Measurements from ENCODE around the gene C10orf53. TPM values are rescaled to one million over a fixed set of nuclear protein-coding genes. Genes with fewer than 3 reads are reported as not detected.

C10orf53 gene
- total RNA-seq, 4 donors from 2014 or later, result not detected

DNA sequence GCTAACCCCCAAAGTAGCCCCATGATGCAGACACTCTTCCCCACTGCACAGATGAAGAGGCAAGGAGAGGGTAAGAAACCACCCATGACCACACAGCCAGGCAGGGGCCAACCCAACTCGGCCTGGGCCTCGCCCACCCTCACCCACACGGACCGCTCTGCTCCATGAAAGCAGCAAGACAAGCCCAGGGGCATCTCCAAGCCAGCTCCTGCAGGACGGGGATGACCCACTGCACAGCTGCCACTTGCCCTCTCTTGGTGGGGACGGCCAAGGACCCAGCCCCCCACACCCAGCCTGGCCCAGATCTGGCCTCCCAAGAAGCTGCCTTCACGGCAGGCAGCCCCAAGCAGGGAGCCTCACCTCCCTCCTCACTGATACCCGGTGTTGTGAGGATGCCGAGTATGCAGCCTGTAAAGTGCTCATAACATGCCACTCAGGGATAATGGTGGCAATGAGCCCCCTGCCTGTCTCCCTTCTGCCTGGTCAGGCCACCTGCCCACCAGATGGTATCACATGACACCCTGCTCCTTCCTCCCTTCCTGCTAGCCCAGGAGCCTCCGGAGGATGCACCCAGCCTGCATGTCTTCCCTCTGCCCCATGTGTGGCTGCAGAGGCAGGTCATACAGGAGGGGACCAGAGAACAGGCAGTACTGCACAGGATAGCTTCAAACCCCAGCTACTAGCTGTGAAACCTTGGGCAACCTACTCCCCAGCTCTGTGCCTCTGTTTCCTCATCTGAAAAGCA is 59.3 kb downstream of the C10orf53 start:
- Histone ChIP-seq H3K36me3 (no peaks in the 10 kb centered on the region), H3K4me1 (no peaks in the 10 kb centered on the region), H3K4me3 (no peak overlapping the region), H3K27me3 (no peaks in the 10 kb centered on the region), H3K9me3 (no peaks in the 10 kb centered on the region), H3K27ac (no peak overlapping the region)
- TF ChIP-seq, protein P1, sequence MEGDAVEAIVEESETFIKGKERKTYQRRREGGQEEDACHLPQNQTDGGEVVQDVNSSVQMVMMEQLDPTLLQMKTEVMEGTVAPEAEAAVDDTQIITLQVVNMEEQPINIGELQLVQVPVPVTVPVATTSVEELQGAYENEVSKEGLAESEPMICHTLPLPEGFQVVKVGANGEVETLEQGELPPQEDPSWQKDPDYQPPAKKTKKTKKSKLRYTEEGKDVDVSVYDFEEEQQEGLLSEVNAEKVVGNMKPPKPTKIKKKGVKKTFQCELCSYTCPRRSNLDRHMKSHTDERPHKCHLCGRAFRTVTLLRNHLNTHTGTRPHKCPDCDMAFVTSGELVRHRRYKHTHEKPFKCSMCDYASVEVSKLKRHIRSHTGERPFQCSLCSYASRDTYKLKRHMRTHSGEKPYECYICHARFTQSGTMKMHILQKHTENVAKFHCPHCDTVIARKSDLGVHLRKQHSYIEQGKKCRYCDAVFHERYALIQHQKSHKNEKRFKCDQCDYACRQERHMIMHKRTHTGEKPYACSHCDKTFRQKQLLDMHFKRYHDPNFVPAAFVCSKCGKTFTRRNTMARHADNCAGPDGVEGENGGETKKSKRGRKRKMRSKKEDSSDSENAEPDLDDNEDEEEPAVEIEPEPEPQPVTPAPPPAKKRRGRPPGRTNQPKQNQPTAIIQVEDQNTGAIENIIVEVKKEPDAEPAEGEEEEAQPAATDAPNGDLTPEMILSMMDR (IDR thresholded peaks at IDR 0.05), result no peak
- TF ChIP-seq POLR2A (IDR thresholded peaks at IDR 0.05) (no peak), EP300 (IDR thresholded peaks at IDR 0.05) (no peak)
- DNase-seq (ENCODE audit: low spot score in 2 of 2), result no peak
- WGBS, 2 donors, result 66 to 70% methylated on average over 8 of the region's 10 CpGs

DNA sequence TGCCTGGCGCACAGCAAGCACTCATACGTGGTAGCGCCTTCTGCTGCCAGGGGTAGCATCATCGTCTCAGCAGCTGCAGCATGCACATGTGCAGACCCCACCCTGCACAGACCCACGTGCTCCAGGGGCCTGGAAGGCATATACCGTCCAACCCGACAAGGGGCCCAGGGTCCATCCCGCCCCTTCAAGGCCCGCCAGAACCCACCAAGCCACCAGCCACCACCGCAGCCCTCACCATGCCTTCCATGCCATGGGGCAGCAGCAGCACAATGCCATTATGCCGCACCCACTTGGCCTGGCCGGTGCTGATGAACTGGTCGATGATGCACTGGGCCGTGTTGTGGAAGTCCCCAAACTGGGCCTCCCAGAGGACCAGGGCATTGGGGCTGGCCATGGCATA is 60.0 kb downstream of the C10orf53 start:
- DNase-seq (ENCODE audit: low spot score in 2 of 2), result no peak
- 86 to 87% methylated on average over 14 of the region's 14 CpGs for WGBS, 2 donors
- no peaks in the 10 kb centered on the region for H3K9me3 ChIP-seq
- no peak overlapping the region for H3K27ac ChIP-seq
- no peaks in the 10 kb centered on the region for H3K27me3 ChIP-seq
- H3K4me3 ChIP-seq, result no peak overlapping the region
- no peaks in the 10 kb centered on the region for H3K36me3 ChIP-seq
- TF ChIP-seq, protein P1 (IDR thresholded peaks at IDR 0.05), result no peak
- no peak for TF ChIP-seq POLR2A (IDR thresholded peaks at IDR 0.05)
- TF ChIP-seq EP300 (IDR thresholded peaks at IDR 0.05), result no peak
- H3K4me1 ChIP-seq, result no peaks in the 10 kb centered on the region

DNA sequence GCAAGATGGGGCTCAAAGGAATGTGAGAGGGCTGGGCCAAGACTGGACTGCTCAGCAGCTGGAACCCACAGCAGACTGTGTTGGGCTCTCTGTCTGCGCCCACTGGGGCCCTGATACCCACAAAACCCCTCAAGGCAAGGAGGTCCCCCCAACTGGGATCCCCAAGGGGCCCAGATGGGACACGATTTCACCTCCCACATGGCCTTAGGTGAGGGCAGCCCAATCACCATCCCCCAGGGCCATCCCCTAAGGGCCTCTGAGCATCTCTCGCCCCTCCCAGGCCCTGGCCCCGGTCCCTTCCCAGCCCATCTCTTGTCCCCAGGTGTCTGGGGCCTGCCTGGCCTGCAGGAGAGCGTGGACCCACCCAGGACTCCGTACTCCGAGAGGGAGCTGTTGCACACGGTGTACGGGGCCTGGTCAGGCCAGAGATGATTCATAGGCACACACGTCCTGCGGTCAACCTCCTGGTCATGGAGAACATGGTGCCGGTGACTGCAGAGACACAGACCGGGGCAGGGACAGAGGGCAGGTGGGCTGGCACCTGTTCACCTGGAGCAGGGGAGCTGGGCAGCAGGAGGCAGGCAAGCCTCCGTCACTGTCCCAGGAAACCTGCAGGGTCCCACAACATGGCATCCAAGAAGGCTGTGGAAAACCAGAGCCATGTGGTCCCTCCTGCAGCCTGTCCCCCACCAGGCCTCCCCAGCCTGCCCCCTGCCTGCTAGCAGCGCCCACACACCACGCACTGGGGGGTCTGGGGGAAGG is 61.1 kb downstream of the C10orf53 start:
- TF ChIP-seq, protein P1 (IDR thresholded peaks at IDR 0.05), result no peak
- TF ChIP-seq POLR2A (IDR thresholded peaks at IDR 0.05) (no peak), EP300 (IDR thresholded peaks at IDR 0.05) (no peak)
- Histone ChIP-seq H3K36me3 (no peaks in the 10 kb centered on the region), H3K4me3 (no peak overlapping the region), H3K27ac (no peak overlapping the region), H3K4me1 (no peaks in the 10 kb centered on the region), H3K27me3 (no peaks in the 10 kb centered on the region), H3K9me3 (no peaks in the 10 kb centered on the region)
- no peak for DNase-seq (ENCODE audit: low spot score in 2 of 2)
- 76 to 90% methylated on average over 9 of the region's 16 CpGs for WGBS, 2 donors

DNA sequence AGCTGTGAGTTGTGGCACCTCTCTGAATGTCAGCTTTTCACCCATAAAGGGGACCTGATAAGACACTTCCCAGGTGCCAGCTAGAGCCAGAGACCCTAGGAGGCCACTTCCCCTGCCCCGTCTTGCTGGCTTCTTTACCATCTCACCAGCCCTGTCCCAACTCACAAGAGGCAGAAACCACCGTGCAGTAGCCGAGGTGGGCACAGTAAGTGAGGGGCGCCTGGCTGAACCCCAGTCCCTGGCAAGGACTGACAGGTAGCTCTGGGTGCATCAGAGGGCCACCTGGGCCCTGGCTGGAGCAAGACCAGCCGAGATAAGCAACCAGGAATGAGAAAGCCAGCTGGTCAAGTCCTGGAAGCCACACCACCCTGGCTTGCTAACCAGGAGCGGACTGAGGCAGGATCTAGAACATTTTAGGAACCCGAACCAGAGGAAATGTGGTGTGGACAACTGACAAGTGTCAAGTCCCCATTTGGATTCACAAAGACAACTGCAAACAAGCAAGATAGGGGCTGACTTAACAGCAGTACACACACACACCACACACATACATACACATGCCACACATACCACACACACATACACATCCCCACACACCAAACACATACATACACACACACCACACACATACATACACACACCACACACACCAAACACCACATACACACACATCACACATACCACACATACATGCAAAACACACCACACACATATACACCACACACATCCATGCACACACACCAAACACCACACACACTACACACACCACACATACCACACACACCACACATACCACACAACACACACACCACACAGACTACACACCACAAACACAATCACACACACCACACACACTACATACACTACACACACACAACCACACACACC is 61.9 kb downstream of the C10orf53 start:
- Histone ChIP-seq H3K27me3 (no peaks in the 10 kb centered on the region), H3K36me3 (no peaks in the 10 kb centered on the region), H3K9me3 (no peaks in the 10 kb centered on the region), H3K27ac (no peak overlapping the region), H3K4me3 (no peak overlapping the region), H3K4me1 (no peaks in the 10 kb centered on the region)
- DNase-seq (ENCODE audit: low spot score in 2 of 2), result no peak
- WGBS, 2 donors, result 68 to 79% methylated on average over 7 of the region's 7 CpGs
- TF ChIP-seq, protein P1 (IDR thresholded peaks at IDR 0.05), result no peak
- TF ChIP-seq POLR2A (IDR thresholded peaks at IDR 0.05) (no peak), EP300 (IDR thresholded peaks at IDR 0.05) (no peak)

All from tibial nerve (tissue), 4 donors.